Esophagus squamous epithelium (tissue), 4 donors: ENCODE measurements around the gene GNG12.

Experiments used
- POLR2A ChIP-seq, 4 donors: fragments of 450-650 bp; IDR thresholded peaks; one replicate each; pipeline ENCODE4 v1.6.1; 2017; ENCODE audit warnings: antibody characterized with exemption in 4 of 4, mild to moderate bottlenecking in 4 of 4, moderate library complexity in 3 of 4
- TF ChIP-seq, protein P1 (sequence below), 6 experiments: fragments of 450-650 bp in 4 of 6; fragments of 200-600 bp in 2 of 6; sonication (generic) in 2 of 6; IDR thresholded peaks; one replicate each; pipeline ENCODE4 v1.5.1; 2016 to 2019; ENCODE audit warnings: antibody characterized with exemption in 6 of 6, mild to moderate bottlenecking in 4 of 6, moderate library complexity in 4 of 6

- TF ChIP-seq, protein P1, sequence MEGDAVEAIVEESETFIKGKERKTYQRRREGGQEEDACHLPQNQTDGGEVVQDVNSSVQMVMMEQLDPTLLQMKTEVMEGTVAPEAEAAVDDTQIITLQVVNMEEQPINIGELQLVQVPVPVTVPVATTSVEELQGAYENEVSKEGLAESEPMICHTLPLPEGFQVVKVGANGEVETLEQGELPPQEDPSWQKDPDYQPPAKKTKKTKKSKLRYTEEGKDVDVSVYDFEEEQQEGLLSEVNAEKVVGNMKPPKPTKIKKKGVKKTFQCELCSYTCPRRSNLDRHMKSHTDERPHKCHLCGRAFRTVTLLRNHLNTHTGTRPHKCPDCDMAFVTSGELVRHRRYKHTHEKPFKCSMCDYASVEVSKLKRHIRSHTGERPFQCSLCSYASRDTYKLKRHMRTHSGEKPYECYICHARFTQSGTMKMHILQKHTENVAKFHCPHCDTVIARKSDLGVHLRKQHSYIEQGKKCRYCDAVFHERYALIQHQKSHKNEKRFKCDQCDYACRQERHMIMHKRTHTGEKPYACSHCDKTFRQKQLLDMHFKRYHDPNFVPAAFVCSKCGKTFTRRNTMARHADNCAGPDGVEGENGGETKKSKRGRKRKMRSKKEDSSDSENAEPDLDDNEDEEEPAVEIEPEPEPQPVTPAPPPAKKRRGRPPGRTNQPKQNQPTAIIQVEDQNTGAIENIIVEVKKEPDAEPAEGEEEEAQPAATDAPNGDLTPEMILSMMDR (IDR thresholded peaks at IDR 0.05): peak in 5 of 6 experiments; percentile 49 to 82 (median 57)
- no peak for TF ChIP-seq POLR2A (IDR thresholded peaks at IDR 0.05)
These were observed 20.4 kb upstream of the GNG12 start for GRCh38 chr1:67853704-67854103.
